PFSK-1 (cell line): ENCODE data around the gene HMCN2.

Source experiments
- FOXP2 ChIP-seq: optimal IDR thresholded peaks from 2 replicates; pipeline ENCODE3; 2011; ENCODE audit warnings: borderline replicate concordance, control low read depth, inconsistent platforms; ENCODE audit not compliant: insufficient read depth; ENCODE audit errors: extremely low read length, extremely low read depth
- POLR2AphosphoS5 ChIP-seq: IDR thresholded peaks from 2 replicates; pipeline ENCODE4 v1.6.1; 2012; ENCODE audit warnings: low read depth, mild to moderate bottlenecking, control low read depth, low read length, moderate library complexity
- SIN3A ChIP-seq: IDR thresholded peaks from 2 replicates; pipeline ENCODE4 v1.6.1; 2012; ENCODE audit warnings: mild to moderate bottlenecking, low read length, moderate library complexity, borderline replicate concordance; ENCODE audit not compliant: insufficient read depth
- TAF1 ChIP-seq: IDR thresholded peaks from 2 replicates; pipeline ENCODE4 v1.6.1; 2012; ENCODE audit warnings: low read length, control low read depth, borderline replicate concordance; ENCODE audit not compliant: insufficient read depth
- TF ChIP-seq, protein P1 (sequence below), 2 experiments: IDR thresholded peaks; 2 replicates each; pipeline versions ENCODE4 v1.6.1 to v1.8.0; 2011 to 2012; ENCODE audit warnings: low read depth in 2 of 2, low read length in 2 of 2, control low read depth in 1 of 2, inconsistent platforms in 1 of 2, mild to moderate bottlenecking in 1 of 2, moderate library complexity in 1 of 2; ENCODE audit not compliant: insufficient read depth in 1 of 2

Gene HMCN2

DNA sequence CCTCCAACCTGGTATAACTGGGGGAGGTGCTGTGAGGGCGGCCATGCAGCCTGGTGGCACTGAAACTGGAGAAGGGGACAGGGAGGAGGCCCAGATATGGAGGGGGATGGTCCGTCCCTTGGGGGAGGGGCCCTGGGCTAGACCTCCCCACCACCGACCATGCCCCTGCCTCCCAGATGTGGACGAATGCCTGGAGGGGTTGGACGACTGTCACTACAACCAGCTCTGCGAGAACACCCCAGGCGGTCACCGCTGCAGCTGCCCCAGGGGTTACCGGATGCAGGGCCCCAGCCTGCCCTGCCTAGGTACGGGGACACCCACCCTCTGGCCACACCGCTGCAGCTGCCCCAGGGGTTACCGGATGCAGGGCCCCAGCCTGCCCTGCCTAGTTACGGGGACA is 163.8 kb downstream of the HMCN2 start:
- TF ChIP-seq FOXP2 (no peak), POLR2AphosphoS5 (no peak), TAF1 (no peak), SIN3A (no peak)
- TF ChIP-seq, protein P1, sequence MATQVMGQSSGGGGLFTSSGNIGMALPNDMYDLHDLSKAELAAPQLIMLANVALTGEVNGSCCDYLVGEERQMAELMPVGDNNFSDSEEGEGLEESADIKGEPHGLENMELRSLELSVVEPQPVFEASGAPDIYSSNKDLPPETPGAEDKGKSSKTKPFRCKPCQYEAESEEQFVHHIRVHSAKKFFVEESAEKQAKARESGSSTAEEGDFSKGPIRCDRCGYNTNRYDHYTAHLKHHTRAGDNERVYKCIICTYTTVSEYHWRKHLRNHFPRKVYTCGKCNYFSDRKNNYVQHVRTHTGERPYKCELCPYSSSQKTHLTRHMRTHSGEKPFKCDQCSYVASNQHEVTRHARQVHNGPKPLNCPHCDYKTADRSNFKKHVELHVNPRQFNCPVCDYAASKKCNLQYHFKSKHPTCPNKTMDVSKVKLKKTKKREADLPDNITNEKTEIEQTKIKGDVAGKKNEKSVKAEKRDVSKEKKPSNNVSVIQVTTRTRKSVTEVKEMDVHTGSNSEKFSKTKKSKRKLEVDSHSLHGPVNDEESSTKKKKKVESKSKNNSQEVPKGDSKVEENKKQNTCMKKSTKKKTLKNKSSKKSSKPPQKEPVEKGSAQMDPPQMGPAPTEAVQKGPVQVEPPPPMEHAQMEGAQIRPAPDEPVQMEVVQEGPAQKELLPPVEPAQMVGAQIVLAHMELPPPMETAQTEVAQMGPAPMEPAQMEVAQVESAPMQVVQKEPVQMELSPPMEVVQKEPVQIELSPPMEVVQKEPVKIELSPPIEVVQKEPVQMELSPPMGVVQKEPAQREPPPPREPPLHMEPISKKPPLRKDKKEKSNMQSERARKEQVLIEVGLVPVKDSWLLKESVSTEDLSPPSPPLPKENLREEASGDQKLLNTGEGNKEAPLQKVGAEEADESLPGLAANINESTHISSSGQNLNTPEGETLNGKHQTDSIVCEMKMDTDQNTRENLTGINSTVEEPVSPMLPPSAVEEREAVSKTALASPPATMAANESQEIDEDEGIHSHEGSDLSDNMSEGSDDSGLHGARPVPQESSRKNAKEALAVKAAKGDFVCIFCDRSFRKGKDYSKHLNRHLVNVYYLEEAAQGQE (IDR thresholded peaks at IDR 0.05; ENCODE audit: insufficient read depth in 1 of 2, low read depth in 2 of 2, low read length in 2 of 2) = no peak

DNA sequence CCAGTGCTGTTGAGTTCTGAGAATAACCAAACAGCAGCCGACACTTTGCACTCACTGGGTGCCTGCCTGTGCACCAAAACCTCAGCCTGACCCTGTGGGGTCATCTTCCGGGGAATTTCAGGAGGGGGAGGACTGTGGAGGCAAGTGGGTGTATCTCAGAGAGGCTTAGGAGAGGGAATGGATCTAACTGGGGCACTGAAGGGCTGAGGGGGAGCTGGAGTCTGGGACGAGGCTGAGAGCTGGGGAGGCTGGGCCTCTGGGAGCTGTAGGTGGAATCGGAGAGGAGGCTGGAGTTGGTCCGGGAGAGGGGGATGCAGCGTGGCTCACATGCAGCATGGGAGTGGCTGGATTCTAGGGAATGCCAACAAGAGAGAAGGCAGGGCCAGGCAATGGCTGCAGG is 164.3 kb downstream of the HMCN2 start:
- TF ChIP-seq FOXP2 (no peak), SIN3A (no peak), POLR2AphosphoS5 (no peak), TAF1 (no peak)
- TF ChIP-seq, protein P1 (IDR thresholded peaks at IDR 0.05; ENCODE audit: insufficient read depth in 1 of 2, low read depth in 2 of 2, low read length in 2 of 2) = no peak

GRCh38 chr9:130430232-130430631 is 164.7 kb downstream of the HMCN2 start:
- TF ChIP-seq POLR2AphosphoS5 = no peak
- no peak for TF ChIP-seq SIN3A

- TF ChIP-seq, protein P1 (IDR thresholded peaks at IDR 0.05; ENCODE audit: insufficient read depth in 1 of 2, low read depth in 2 of 2, low read length in 2 of 2) = no peak
- no peak for TF ChIP-seq FOXP2
- no peak for TF ChIP-seq TAF1
- no peak for TF ChIP-seq POLR2AphosphoS5
- TF ChIP-seq SIN3A = no peak
These were observed 165.4 kb downstream of the HMCN2 start for GRCh38 chr9:130430734-130431535.

DNA sequence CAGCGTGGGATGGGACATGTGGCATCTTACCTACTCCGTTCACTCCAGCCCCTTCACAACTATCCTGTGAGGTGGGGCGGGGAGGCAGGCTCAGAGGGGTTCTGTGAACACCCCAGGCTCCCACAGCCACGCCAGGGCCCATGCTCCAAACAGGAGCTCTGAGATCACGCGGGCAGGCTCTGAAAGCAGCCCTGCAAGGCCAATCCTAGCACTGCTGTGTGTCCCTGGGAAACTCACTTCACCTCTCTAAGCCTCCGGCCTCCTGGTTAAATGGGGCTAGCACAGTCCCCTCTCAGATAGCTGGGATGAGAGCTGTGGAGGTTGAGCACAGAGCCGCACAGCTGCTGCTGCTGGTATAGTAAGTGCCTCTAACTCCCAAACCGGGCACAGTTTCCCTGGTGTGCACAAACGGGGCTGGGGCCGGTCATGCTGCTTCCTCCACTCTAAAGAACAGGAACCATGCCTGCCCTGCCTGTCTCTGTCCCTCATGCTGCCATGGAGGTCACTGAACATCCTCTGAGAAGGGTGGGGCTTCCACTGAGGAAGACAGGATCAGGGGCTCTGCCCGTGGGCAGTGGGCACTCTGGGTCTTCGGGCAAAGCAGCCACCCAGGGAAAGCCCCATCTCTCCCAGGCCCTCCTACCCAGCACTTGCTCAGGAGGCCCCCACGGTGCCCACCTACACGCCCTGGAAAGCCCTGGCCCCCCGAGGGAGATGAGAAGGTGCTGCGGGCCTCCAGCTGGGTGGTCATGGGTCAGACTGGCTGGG is 166.2 kb downstream of the HMCN2 start:
- TF ChIP-seq FOXP2 (no peak), TAF1 (no peak), POLR2AphosphoS5 (no peak), SIN3A (no peak)
- TF ChIP-seq, protein P1 (IDR thresholded peaks at IDR 0.05; ENCODE audit: insufficient read depth in 1 of 2, low read depth in 2 of 2, low read length in 2 of 2) = no peak
